Fibroblast of the aortic adventitia (primary cell): Measurements from ENCODE around the gene TLE4. TPM values are rescaled to one million over a fixed set of nuclear protein-coding genes. Genes with fewer than 3 reads are reported as not detected.

ENCODE experiments used
- DNase-seq: peaks from one replicate; pipeline ENCODE4 v3.0.0-alpha.2; 2010; ENCODE audit warnings: low read depth
- H3K4me3 ChIP-seq: 2 replicates; pipeline ENCODE4 v1.5.1; 2011; ENCODE audit warnings: low read depth, mild to moderate bottlenecking, control low read depth, low read length, moderate library complexity
- total RNA-seq: library from RNA; depleted of rRNA; stranded (reverse); fragments of >200 nt; gene quantifications from 2 replicates; pipeline ENCODE4 v1.2.3, GENCODE V29; 2012; ENCODE audit warnings: low replicate concordance
- TF ChIP-seq, protein P1 (sequence below): IDR thresholded peaks from 2 replicates; pipeline ENCODE4 v1.5.1; 2011; ENCODE audit warnings: mild to moderate bottlenecking, low read length, control low read depth, inconsistent platforms; ENCODE audit not compliant: insufficient read depth

TLE4 gene
- total RNA-seq, 1 donor, result 14.7 TPM

DNA sequence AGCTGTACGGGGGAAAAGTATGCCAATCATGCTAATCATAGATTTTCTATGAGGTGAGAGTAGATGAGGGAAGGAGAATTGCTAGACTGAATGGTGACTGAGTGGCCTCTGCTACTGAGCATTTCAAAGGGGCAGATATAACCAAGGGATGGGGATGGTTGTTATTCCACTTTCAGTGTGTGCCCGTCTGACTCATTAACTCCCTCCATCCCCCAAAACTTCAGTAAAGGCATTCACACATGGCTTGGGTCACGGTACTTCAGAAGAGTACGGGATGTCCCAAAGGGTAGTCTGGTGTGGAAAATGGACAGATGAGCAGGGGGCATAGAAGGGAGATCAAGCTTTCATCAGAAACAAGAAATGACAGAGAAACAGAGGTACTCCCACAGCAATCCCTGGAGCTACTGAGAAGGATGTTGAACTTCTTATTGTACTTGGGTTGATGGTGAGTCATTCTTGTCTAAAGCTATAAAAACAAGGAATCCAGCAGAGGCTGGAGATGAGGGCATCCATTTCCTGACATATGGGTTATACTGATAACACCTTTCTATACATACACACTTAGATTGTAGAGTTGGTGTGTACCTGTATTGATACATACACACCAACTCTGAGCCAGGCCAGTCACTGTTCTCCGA, 8.9 kb upstream of the TLE4 start:
- no peak overlapping the region for H3K4me3 ChIP-seq
- TF ChIP-seq, protein P1, sequence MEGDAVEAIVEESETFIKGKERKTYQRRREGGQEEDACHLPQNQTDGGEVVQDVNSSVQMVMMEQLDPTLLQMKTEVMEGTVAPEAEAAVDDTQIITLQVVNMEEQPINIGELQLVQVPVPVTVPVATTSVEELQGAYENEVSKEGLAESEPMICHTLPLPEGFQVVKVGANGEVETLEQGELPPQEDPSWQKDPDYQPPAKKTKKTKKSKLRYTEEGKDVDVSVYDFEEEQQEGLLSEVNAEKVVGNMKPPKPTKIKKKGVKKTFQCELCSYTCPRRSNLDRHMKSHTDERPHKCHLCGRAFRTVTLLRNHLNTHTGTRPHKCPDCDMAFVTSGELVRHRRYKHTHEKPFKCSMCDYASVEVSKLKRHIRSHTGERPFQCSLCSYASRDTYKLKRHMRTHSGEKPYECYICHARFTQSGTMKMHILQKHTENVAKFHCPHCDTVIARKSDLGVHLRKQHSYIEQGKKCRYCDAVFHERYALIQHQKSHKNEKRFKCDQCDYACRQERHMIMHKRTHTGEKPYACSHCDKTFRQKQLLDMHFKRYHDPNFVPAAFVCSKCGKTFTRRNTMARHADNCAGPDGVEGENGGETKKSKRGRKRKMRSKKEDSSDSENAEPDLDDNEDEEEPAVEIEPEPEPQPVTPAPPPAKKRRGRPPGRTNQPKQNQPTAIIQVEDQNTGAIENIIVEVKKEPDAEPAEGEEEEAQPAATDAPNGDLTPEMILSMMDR, result no peak
- DNase-seq, result no peak

DNA sequence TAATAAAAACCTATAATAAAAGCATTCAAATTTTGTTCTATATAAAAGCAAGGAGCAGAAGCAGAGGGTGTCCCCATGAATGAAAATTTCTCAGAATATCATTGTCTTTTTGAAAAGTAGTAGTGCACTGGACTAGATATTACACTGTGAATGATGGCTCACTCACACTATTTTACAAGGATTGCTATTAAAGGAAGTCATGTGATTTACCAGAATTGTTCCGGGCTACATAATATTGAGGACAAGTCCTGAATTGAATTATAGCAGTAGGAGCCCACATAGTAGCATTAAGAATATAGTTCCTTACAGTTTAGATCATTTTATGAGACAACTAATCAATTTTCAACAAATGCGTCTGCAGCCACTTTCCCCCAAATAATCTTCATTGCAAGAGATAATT, 7.7 kb upstream of the TLE4 start:
- DNase-seq, result no peak
- no peak overlapping the region for H3K4me3 ChIP-seq
- TF ChIP-seq, protein P1, result no peak

DNA sequence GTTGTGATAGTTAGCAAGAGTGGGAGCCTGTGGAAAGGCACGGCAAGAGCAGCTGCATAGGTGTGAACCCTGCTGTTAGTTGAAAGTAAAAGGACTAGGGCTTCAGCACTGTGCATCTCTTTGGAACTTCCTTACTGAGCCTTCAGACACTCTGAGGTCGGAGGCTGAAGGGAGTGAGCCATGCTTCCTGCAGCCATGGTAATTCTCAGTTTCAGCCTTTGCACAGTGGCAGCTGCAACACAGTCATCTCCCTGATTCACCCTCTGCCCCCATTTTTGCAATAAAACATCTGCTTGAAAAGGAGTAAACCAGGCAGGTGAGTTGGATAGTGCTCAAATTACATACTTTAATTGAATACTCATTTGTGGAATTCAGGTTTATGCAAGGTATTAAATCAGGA, 6.5 kb upstream of the TLE4 start:
- H3K4me3 ChIP-seq, result no peak overlapping the region
- DNase-seq, result no peak
- TF ChIP-seq, protein P1, result no peak

DNA sequence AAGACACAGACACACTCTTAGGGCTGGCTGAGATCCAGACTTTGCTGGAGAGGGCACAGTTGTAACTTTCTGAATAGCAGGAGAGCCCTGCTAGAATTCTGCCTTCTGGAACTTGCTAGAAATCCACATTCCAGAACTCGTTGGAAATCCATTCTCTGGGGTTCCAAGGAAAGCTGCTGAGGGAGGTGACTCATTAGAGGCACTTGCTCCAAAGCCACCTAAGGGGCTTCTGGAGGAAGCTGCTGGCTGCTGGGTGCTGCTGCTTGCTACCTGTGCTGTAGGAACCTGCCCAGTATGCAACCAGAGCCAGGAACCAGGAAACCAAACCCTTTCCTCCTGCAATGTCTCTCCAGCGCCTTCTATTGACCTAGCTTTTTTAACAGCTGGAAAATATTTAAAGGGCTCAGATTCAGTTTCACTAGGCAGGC, 4.1 kb upstream of the TLE4 start:
- DNase-seq, result no peak
- no peak overlapping the region for H3K4me3 ChIP-seq
- TF ChIP-seq, protein P1, result no peak

DNA sequence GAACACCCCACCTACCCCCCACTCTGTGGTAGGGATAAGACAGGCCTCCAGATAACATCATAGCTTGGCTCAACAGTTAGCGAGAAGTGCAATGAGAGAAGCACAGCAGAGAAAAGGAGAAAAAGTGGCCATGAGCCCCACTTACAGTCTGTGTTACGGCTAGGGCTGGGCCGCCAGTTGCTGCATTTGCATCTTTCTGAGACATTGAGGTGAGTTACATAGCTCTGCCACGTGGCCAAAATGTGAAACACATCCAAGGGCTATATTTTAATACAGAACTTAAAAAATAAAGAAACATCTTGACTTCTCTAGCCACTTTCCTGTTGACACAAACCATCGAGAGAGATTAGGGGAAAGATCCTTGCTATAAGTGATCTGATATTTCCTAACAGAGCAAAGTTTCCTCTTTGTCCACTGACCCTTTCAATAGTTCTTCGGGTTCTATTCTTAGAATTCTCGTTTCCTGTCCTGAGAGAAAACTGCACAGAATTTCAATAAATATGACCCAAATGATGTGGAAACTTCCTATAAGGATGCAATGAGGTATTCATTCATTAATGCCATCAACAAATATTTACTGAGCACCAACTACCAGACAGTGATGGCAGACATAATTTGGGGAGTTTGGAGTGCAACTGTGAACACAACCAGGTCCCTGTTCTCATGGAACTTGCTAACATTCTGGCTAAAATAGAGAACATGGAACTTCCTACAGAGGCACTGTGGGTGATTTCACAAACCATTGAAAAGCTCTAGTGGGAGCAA, 3.2 kb upstream of the TLE4 start:
- no peak overlapping the region for H3K4me3 ChIP-seq
- no peak for DNase-seq
- TF ChIP-seq, protein P1, result no peak

DNA sequence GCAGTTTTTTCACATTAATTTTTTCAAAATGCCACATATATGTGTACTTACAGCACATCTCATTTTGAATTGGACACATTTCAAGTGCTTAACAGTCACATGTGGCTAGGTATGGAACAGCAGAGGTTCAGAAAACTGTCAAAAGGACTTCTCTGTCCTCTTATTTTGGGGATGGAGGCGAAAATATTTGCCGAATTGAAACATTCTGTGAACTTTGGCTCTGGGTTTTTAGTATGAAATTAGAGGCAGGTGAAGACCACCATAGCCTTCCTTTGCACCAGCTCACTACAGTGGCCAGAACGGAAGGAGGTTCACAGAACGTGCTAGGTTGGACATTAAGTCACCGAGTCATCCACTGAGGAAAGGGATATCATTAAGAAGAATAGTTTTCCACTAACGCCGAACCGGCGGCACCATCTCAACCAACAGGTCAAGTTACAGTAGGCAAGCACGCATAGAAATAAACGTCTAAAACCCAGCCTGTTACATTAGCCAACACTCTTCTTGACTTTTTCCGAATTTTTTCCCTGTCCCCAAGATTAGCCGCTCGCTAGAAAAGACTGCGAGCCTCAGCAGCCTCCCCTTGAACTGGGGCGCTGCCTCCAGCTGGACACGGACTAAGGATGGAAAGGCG, 1.8 kb upstream of the TLE4 start:
- TF ChIP-seq, protein P1, result no peak
- H3K4me3 ChIP-seq, result peak overlapping the region; percentile 80
- no peak for DNase-seq
